GM19043 (cell line): ENCODE measurements around the gene HEBP2.

Experiments used
- ATAC-seq: cut with Tn5 transposase; IDR thresholded peaks from one replicate; pipeline ENCODE4 v1.9.1; 2021; ENCODE audit warnings: low read depth; ENCODE audit not compliant: unreplicated experiment

Gene HEBP2

GRCh38 chr6:138450445-138450844, 46.4 kb downstream of the HEBP2 start:
- peak; percentile 69 for ATAC-seq

- no peak for ATAC-seq
Observed at GRCh38 chr6:138451043-138451442, 47.0 kb downstream of the HEBP2 start.

- peak; percentile 22 for ATAC-seq
Observed at GRCh38 chr6:138454981-138455706, 51.1 kb downstream of the HEBP2 start.

- peak; percentile 96 for ATAC-seq
Observed at GRCh38 chr6:138455746-138456400, 51.9 kb downstream of the HEBP2 start.

- no peak for ATAC-seq
Observed at GRCh38 chr6:138456401-138456790, 52.4 kb downstream of the HEBP2 start.

- ATAC-seq: no peak
Observed at GRCh38 chr6:138461647-138462046, 57.6 kb downstream of the HEBP2 start.

GRCh38 chr6:138464085-138464484, 60.1 kb downstream of the HEBP2 start:
- no peak for ATAC-seq

GRCh38 chr6:138465007-138465645, 61.1 kb downstream of the HEBP2 start:
- no peak for ATAC-seq

- no peak for ATAC-seq
Observed at GRCh38 chr6:138467901-138468300, 63.9 kb downstream of the HEBP2 start.

- no peak for ATAC-seq
Observed at GRCh38 chr6:138468320-138469015, 64.4 kb downstream of the HEBP2 start.
